Aorta (tissue), 5 donors: ENCODE measurements around the gene TMEM150C. TPM values are rescaled to one million over a fixed set of nuclear protein-coding genes. Genes with fewer than 3 reads are reported as not detected.
"Not testable (repeated sequence)": the region's sequence is repeated elsewhere in the genome, so short reads cannot be mapped to it uniquely, and the experiment has no call there.

Experiments
- ATAC-seq: fragments of 200-7000 bp; cut with Tn5 transposase; one replicate; pipeline ENCODE4 v1.9.1; 2022; ENCODE audit warnings: moderate library complexity; ENCODE audit not compliant: low FRiP score
- DNase-seq, 2 donors: peaks; one replicate each; pipeline ENCODE4 v3.0.0-alpha.2; 2020
- H3K27ac ChIP-seq, 2 donors: one replicate each; pipeline ENCODE4 v1.5.1; 2013; ENCODE audit warnings: low read length in 2 of 2, mild to moderate bottlenecking in 2 of 2, moderate library complexity in 2 of 2, control low read depth in 1 of 2, inconsistent platforms in 1 of 2, low read depth in 1 of 2
- H3K27me3 ChIP-seq, 2 donors: one replicate each; pipeline ENCODE4 v1.6.1; 2013; ENCODE audit warnings: control low read depth in 1 of 2, low read length in 1 of 2, mild to moderate bottlenecking in 1 of 2, moderate library complexity in 1 of 2; ENCODE audit not compliant: insufficient read depth in 2 of 2, control insufficient read depth in 1 of 2
- H3K36me3 ChIP-seq, 2 donors: one replicate each; pipeline ENCODE4 v1.6.1; 2013; ENCODE audit warnings: control low read depth in 1 of 2, low read length in 1 of 2, mild to moderate bottlenecking in 1 of 2; ENCODE audit not compliant: insufficient read depth in 2 of 2, control insufficient read depth in 1 of 2
- H3K4me1 ChIP-seq, 2 donors: one replicate each; pipeline ENCODE4 v1.6.1; 2013; ENCODE audit warnings: low read length in 2 of 2, control low read depth in 1 of 2, mild to moderate bottlenecking in 1 of 2, moderate library complexity in 1 of 2; ENCODE audit not compliant: insufficient read depth in 2 of 2, control insufficient read depth in 1 of 2
- H3K4me3 ChIP-seq, 2 donors: one replicate each; pipeline ENCODE4 v1.5.1; 2013; ENCODE audit warnings: low read length in 2 of 2, control low read depth in 1 of 2, mild to moderate bottlenecking in 1 of 2
- H3K9me3 ChIP-seq: one replicate; pipeline ENCODE4 v1.6.1; 2013; ENCODE audit warnings: mild to moderate bottlenecking, low read length; ENCODE audit not compliant: control insufficient read depth
- WGBS, 2 donors: extraction: QIAGEN DNeasy Blood & Tissue Kit; methylation state at CpG; one replicate each; pipeline ENCODE4 v1.1.7; 2013; 5-methylcytosine and 5-hydroxymethylcytosine counted together
- intact Hi-C, 2 donors: fragments of 100-400 bp; cut with DNase I; formaldehyde crosslinking; loops; one replicate each; pipeline versions ENCODE4 v1.14.2 to v1.15.0; 2022
- polyA plus RNA-seq, 2 donors: library from polyadenylated mRNA; stranded (reverse); fragments of 200-250 nt; gene quantifications; one replicate each; pipeline ENCODE4 v1.2.3, GENCODE V29; 2013
- total RNA-seq, 2 donors: library from RNA; stranded (reverse); fragmentation: NEBNext Ultra II Directional; extraction: Animal tissue kit (Norgen Biotek cat#: 25700); gene quantifications; one replicate each; pipeline ENCODE4 v1.2.1, GENCODE V29; 2021
- donor health status: healthy with polysubstance abuse.
- donor health status: Bipolar disorder and iron deficiency.
- donor health status: DM: no; HTN: no; CAD: no.
- donor health status: DM: no; HTN: no; CAD: no.
- donor health status: DM: yes; HTN: yes; CAD: no.

TMEM150C gene
- total and polyA plus RNA-seq, 4 donors, result 0.05 to 6.5 (median 3.5) TPM; not detected in 1

DNA sequence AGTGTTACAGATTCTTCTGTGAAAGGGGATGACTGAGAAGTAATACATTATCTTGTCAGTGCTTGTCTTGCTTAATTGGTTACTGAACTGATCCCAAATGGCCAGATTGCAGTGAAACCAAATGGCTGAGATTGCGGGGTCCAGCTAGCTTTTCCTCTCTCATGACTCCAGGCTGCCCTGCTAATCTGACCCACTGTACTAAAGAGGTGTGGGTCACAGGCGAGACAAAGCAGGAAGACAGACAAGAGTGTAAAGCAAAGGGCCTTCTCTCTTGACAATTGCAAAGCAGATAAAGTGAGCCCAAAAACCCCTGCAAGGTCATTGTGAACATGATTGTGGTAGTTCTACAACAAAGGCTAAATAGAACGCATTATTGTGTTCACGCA is 2.1 kb downstream of the TMEM150C start:
- H3K36me3 ChIP-seq, result no peaks in the 10 kb centered on the region
- no peaks in the 10 kb centered on the region for H3K9me3 ChIP-seq
- intact Hi-C loops, result no loop called here
- H3K4me3 ChIP-seq, result no peak overlapping the region
- H3K27me3 ChIP-seq, result no peaks in the 10 kb centered on the region
- no peaks in the 10 kb centered on the region for H3K4me1 ChIP-seq
- DNase-seq (no peak), ATAC-seq (no peak)
- WGBS, 2 donors, result 90 to 95% methylated on average over 4 of the region's 4 CpGs
- H3K27ac ChIP-seq, result no peak overlapping the region

DNA sequence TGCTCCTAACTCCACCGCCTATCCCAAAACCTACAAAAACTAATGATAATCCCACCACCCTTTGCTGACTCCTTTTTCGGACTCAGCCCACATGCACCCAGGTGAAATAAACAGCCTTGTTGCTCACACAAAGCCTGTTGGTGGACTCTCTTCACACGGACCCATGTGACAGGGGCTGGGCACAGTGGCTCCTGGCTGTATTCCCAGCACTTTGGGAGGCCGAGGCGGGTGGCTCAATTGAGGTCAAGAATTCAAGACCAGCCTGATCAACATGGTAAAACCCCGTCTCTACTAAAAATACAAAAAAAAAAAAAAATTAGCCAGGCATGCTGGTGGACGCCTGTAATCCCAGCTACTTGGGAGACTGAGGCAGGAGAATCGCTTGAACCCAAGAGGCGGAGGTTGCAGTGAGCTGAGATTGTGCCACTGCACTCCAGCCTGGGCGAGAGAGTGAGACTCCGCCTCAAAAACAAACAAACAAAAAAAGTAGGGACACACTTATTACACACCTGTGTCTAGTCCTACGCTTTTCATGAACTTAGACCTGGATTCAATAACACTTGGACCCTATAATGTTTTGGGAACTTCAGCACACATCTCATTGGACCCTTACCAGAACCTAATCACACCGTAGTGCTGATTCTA is 2.6 kb downstream of the TMEM150C start:
- intact Hi-C loops, H3K4me3 ChIP-seq, H3K36me3 ChIP-seq, H3K27me3 ChIP-seq, H3K4me1 ChIP-seq, H3K9me3 ChIP-seq, DNase-seq, H3K27ac ChIP-seq, ATAC-seq: not testable (repeated sequence)
- 73 to 81% methylated on average over 13 of the region's 13 CpGs for WGBS, 2 donors

DNA sequence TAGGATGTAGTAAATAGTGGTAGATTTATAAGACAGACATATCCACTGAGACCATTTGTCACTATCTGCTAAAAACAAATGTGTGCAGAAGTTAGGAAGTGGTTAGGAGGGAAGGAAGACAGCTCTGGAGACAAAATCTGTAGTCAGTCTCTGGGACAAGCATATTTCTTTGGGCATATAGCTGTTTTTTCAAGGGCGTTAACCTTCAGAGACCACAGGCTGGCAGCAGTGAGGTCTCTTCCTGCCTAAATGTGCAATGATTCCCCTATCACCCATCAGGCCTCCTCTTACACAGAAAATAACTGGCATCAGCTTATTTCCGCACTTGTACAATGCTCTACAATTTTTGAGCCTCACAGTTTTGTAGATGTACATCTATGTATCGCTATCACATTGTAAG is 6.5 kb downstream of the TMEM150C start:
- intact Hi-C loops, result no loop called here
- WGBS, 2 donors, result 64 to 65% methylated on average over 3 of the region's 3 CpGs
- no peaks in the 10 kb centered on the region for H3K27me3 ChIP-seq
- H3K9me3 ChIP-seq, result no peaks in the 10 kb centered on the region
- no peak overlapping the region for H3K4me3 ChIP-seq
- ATAC-seq (no peak), DNase-seq (no peak)
- no peaks in the 10 kb centered on the region for H3K4me1 ChIP-seq
- no peak overlapping the region for H3K27ac ChIP-seq
- no peaks in the 10 kb centered on the region for H3K36me3 ChIP-seq

DNA sequence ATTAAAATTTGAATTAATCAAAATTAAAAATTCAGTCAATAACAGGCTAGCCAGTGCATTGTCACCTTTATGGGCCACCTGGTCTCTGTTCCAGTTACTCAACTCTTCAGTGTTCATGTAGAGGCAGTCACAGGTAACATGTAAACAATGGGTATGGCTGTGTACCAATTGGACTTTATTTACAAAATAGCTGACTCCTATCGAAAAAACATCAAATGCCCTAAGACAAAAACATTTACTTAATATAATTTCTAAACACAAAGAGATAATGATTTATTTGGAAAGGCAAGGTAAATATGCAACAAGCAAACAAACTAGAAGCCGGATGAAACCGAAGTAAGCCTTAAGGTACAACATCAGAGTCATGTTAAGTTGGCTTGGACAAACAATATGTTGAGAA is 8.8 kb downstream of the TMEM150C start:
- no peak for ATAC-seq
- 86 to 91% methylated on average over 3 of the region's 3 CpGs for WGBS, 2 donors

DNA sequence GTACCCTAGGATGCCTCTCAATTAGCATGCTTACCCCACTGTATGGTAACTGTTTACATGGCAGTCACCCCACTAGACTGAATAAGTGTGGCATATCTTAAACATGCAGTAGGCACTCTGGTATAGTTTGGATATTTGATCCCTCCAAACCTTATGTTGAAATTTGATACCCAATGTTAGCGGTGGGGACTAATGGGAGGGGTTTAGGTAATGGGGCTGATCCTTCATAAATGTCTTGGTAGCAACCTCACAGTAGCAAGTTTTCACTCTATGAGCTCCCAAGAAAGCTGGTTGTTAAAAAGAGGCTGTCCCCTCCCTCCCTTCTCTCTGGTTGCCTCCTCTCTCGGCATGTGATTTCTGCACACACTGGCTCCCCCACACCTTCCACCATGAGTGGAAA is 10.1 kb downstream of the TMEM150C start:
- WGBS, 2 donors, result 60 to 70% methylated on average over 2 of the region's 2 CpGs
- ATAC-seq (no peak), DNase-seq (no peak)
- H3K4me1 ChIP-seq, result no peaks in the 10 kb centered on the region
- intact Hi-C loops, result no loop called here
- H3K27ac ChIP-seq, result no peak overlapping the region
- no peak overlapping the region for H3K4me3 ChIP-seq
- H3K36me3 ChIP-seq, result no peaks in the 10 kb centered on the region
- peaks cover 1% of the 10 kb centered on the region for H3K9me3 ChIP-seq
- H3K27me3 ChIP-seq, result no peaks in the 10 kb centered on the region

More for the DNA sequence above, 8.8 kb downstream of the TMEM150C start:
- no peaks in the 10 kb centered on the region for H3K36me3 ChIP-seq
- intact Hi-C loops, result no loop called here
- H3K9me3 ChIP-seq, result peaks cover 1% of the 10 kb centered on the region
- H3K4me1 ChIP-seq, result no peaks in the 10 kb centered on the region
- DNase-seq, result no peak
- H3K27ac ChIP-seq, result no peak overlapping the region
- H3K4me3 ChIP-seq, result no peak overlapping the region
- no peaks in the 10 kb centered on the region for H3K27me3 ChIP-seq

DNA sequence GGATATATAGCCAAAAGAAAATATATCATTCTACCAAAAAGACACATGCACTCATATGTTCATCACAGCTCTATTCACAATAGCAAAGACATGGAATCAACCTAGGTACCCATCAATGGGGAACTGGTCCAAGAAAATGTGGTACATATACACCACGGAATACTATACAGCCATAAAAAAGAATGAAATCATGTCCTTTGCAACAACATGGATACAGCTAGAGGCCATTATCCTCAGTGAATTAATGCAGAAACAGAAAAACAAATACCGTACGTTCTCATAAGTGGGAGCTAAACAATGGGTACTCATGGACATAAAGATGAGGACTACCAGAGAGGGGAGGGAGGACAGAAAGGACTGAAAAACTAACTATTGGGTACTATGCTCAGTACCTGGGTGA is 13.9 kb downstream of the TMEM150C start:
- 95 to 97% methylated on average over 3 of the region's 3 CpGs for WGBS, 2 donors
- H3K4me1 ChIP-seq, H3K27me3 ChIP-seq, H3K4me3 ChIP-seq, ATAC-seq, H3K9me3 ChIP-seq, H3K36me3 ChIP-seq, DNase-seq, intact Hi-C loops, H3K27ac ChIP-seq: not testable (repeated sequence)

DNA sequence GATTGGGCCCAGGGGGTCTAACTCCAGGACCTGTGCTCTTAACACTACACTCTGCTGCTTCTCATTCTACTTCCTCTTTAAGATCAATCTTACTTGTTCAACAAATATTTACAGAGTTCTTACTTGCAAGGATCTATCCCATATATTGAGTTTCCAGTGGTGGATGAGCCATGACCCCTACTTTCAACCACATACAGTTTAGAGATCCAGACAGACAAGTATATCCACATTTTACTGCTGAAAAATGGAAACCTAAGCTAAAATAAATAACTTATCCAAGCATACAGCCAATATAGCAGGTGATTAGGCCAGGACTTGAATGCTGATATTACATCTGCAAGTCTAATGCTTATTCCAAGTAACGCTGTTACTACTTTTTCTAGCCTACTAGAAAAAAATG is 18.7 kb downstream of the TMEM150C start:
- intact Hi-C loops, result no loop called here
- Histone ChIP-seq H3K9me3 (no peaks in the 10 kb centered on the region), H3K4me3 (no peak overlapping the region), H3K4me1 (no peaks in the 10 kb centered on the region), H3K27me3 (no peaks in the 10 kb centered on the region), H3K27ac (no peak overlapping the region), H3K36me3 (no peaks in the 10 kb centered on the region)
- ATAC-seq, result no peak
- WGBS, 2 donors, result 90 to 93% methylated on average over 1 of the region's 1 CpG
- DNase-seq, result no peak

DNA sequence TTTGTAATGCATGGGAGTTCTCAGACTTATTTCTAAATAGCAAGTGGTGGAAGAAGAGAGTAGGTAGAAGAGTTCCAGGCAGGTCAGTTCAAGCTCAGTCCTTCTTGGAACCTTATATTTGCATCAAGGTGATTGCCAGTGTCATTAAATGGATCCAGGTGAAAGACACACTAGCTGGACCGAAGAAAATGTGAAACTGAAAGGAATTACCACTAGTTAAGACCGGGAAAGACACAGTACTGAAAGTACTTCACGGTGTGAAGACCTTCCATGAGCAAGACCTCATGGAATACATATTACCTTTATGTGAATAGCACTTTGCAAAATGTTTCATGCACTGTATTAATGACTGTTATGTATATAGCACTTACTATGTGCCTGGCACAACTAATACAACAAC is 19.1 kb downstream of the TMEM150C start:
- no peaks in the 10 kb centered on the region for H3K36me3 ChIP-seq
- no peaks in the 10 kb centered on the region for H3K27me3 ChIP-seq
- H3K4me1 ChIP-seq, result no peaks in the 10 kb centered on the region
- DNase-seq (no peak), ATAC-seq (no peak)
- no peaks in the 10 kb centered on the region for H3K9me3 ChIP-seq
- 87 to 89% methylated on average over 3 of the region's 3 CpGs for WGBS, 2 donors
- no peak overlapping the region for H3K4me3 ChIP-seq
- no peak overlapping the region for H3K27ac ChIP-seq
- intact Hi-C loops, result no loop called here

DNA sequence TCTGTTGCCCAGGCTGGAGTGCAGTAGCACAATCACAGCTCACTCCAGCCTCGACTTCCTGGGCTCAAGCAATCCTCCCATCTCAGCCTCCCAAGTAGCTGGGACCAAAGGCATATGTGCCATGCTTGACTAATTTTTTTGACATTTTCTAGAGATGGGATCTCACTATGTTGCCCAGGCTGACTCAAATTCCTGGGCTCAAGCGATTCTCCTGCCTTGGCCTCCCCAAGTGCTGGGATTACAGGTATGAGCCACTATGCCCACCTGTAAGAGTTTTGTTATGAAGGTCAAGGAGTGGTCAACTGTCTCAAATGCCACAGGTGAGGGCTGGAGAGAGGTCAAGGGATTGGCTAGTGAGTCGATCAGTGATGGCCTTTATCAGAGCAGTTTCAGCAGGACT is 32.5 kb downstream of the TMEM150C start:
- Histone ChIP-seq H3K27ac (no peak overlapping the region), H3K9me3 (no peaks in the 10 kb centered on the region), H3K27me3 (no peaks in the 10 kb centered on the region), H3K4me3 (no peak overlapping the region), H3K4me1 (no peaks in the 10 kb centered on the region), H3K36me3 (no peaks in the 10 kb centered on the region)
- intact Hi-C loops, result no loop called here
- WGBS, 2 donors, result 85 to 88% methylated on average over 3 of the region's 3 CpGs
- no peak for DNase-seq
- ATAC-seq, result no peak
